Pancreas (tissue), 10 donors: ENCODE measurements around the gene MYPN. TPM values are rescaled to one million over a fixed set of nuclear protein-coding genes. Genes with fewer than 3 reads are reported as not detected.

Experiments used
- ATAC-seq, 4 donors: fragments of 200-7000 bp; cut with Tn5 transposase; one replicate each; pipeline versions ENCODE4 v1.8.0 to v1.9.1; 2020; ENCODE audit warnings: mild to moderate bottlenecking in 4 of 4, moderate library complexity in 4 of 4
- DNase-seq, 6 donors: peaks; one replicate each; pipeline ENCODE4 v3.0.0-alpha.2; 2020
- FAIRE-seq: peaks from 2 replicates; lab custom pipeline; 2012; peaks lifted over from hg19 to GRCh38; lab: Jason Lieb, UNC
- H3K27ac ChIP-seq, 4 donors: fragments of 200-600 bp; sonication (generic); 1 replicate in 3 of 4; 2 replicates in 1 of 4; pipeline versions ENCODE4 v1.5.0 to v1.8.0; 2020
- H3K27me3 ChIP-seq, 4 donors: fragments of 200-600 bp; one replicate each; pipeline ENCODE4 v1.8.0; 2021
- H3K36me3 ChIP-seq, 3 donors: fragments of 200-600 bp; sonication (generic) in 1 of 3; one replicate each; pipeline versions ENCODE4 v1.5.0 to v1.8.0; 2020 to 2021
- H3K4me1 ChIP-seq, 3 donors: fragments of 200-600 bp; one replicate each; pipeline ENCODE4 v1.8.0; 2021
- H3K4me3 ChIP-seq, 4 donors: fragments of 200-600 bp; sonication (generic) in 2 of 4; one replicate each; pipeline versions ENCODE4 v1.5.0 to v1.8.0; 2020 to 2021
- H3K9me3 ChIP-seq, 4 donors: fragments of 200-600 bp; one replicate each; pipeline ENCODE4 v1.8.0; 2021
- CTCF ChIP-seq, 4 donors: fragments of 200-600 bp; sonication (generic) in 3 of 4; IDR thresholded peaks; one replicate each; pipeline versions ENCODE4 v1.5.0 to v1.8.0; 2021; ENCODE audit warnings: antibody characterized with exemption in 4 of 4
- WGBS, 2 donors: extraction: QIAGEN DNeasy Blood & Tissue Kit; methylation state at CpG; one replicate each; pipeline ENCODE4 v1.1.7; 2013; 5-methylcytosine and 5-hydroxymethylcytosine counted together
- intact Hi-C, 3 donors: fragments of 100-400 bp; cut with DNase I; formaldehyde crosslinking; loops; one replicate each; pipeline versions ENCODE4 v1.11.1 to v1.14.2; 2022
- polyA plus RNA-seq, 2 donors: library from polyadenylated mRNA; stranded (reverse); fragments of 200-250 nt; gene quantifications; one replicate each; pipeline ENCODE4 v1.2.3, GENCODE V29; 2013
- total RNA-seq, 6 donors: library from RNA; stranded (reverse); fragmentation: NEBNext Ultra II Directional in 4 of 6; extraction: Animal tissue kit (Norgen Biotek cat#: 25700) in 4 of 6; gene quantifications; one replicate each; pipeline versions ENCODE4 v1.2.1 to v1.2.4, GENCODE V29; 2021 to 2023
- donor health status: healthy with polysubstance abuse.
- donor health status: DM: no; HTN: no; CAD: no; lungs with moderate emphysema.
- donor health status: DM: no; HTN: no; CAD: no.
- donor health status: control.
- donor health status: control.
- donor health status: Bipolar disorder and iron deficiency.
- donor health status: DM: yes; HTN: yes; CAD: no.
- donor health status: DM: no; HTN: no; CAD: no.
- donor health status: DM: no; HTN: no; CAD: no.
- donor health status: DM: yes; HTN: yes; CAD: no.

The MYPN gene
- total and polyA plus RNA-seq, 8 donors, result 0.16 to 0.83 (median 0.37) TPM

DNA sequence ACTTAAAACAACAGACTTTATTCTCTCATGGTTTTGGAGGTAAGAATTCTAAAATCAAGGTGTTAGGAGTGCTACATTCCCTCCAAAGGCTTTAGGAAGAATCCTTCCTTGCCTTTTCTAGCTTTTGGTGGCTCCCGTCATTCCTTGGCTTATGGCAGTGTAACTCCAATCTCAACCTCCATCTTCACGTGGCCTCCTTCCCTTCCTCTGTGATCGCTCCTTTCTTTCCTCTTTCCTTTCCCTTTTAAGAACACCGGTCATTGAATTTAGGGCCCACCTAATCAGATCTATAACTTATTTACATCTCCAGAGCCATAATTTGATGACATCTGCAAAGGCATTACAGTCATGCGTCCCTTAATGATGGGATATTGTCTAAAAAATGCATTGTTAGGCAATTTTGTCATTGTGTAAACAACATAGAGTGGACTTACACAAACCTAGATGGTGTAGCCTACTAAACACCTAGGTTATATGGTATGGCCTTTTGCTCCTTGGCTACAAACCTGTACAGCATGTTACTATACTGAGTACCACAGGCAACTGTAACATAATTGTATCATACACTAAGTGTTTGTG is 28.3 kb upstream of the MYPN start:
- no peak for ATAC-seq
- H3K27ac ChIP-seq, result no peak overlapping the region
- intact Hi-C loops, result loop anchor here in 1 of 3 donors (5.0 kb wide), 1 partner anchor 76 kb away; no protein-coding TSS in a partner anchor
- H3K36me3 ChIP-seq, result no peaks in the 10 kb centered on the region
- 86 to 90% methylated on average over 5 of the region's 5 CpGs for WGBS, 2 donors
- no peak for TF ChIP-seq CTCF (IDR thresholded peaks at IDR 0.05)
- no peaks in the 10 kb centered on the region for H3K9me3 ChIP-seq
- H3K27me3 ChIP-seq, result no peaks in the 10 kb centered on the region
- FAIRE-seq, result no peak
- H3K4me1 ChIP-seq, result peaks cover 0 to 4% (median 0%) of the 10 kb centered on the region in 3 donors
- no peak overlapping the region for H3K4me3 ChIP-seq
- no peak for DNase-seq

- ATAC-seq (no peak), DNase-seq (no peak), FAIRE-seq (no peak)
- Histone ChIP-seq H3K4me3 (no peak overlapping the region), H3K4me1 (peaks cover 0 to 4% (median 0%) of the 10 kb centered on the region in 3 donors), H3K27ac (no peak overlapping the region), H3K27me3 (no peaks in the 10 kb centered on the region), H3K9me3 (no peaks in the 10 kb centered on the region), H3K36me3 (no peaks in the 10 kb centered on the region)
- WGBS, 2 donors, result 82 to 84% methylated on average over 6 of the region's 6 CpGs
- TF ChIP-seq CTCF (IDR thresholded peaks at IDR 0.05), result no peak
- intact Hi-C loops, result loop anchor here in 1 of 3 donors (5.0 kb wide), 1 partner anchor 75 kb away; no protein-coding TSS in a partner anchor
Observed at GRCh38 chr10:68081916-68082315, 27.4 kb upstream of the MYPN start.

GRCh38 chr10:68082872-68083271 is 26.4 kb upstream of the MYPN start:
- DNase-seq (no peak), ATAC-seq (peak in 3 of 4 donors; percentile 62 to 71 (median 63)), FAIRE-seq (peak; percentile 80)
- no peaks in the 10 kb centered on the region for H3K36me3 ChIP-seq
- no peaks in the 10 kb centered on the region for H3K27me3 ChIP-seq
- H3K4me3 ChIP-seq, result no peak overlapping the region
- intact Hi-C loops, result loop anchor here in 1 of 3 donors (5.0 kb wide), 1 partner anchor 74 kb away; no protein-coding TSS in a partner anchor
- no peaks in the 10 kb centered on the region for H3K9me3 ChIP-seq
- WGBS, 2 donors, result 25 to 34% methylated on average over 1 of the region's 1 CpG
- no peak overlapping the region for H3K27ac ChIP-seq
- TF ChIP-seq CTCF (IDR thresholded peaks at IDR 0.05), result peak in 1 of 4 donors; percentile 19
- H3K4me1 ChIP-seq, result peaks cover 0 to 4% (median 0%) of the 10 kb centered on the region in 3 donors

DNA sequence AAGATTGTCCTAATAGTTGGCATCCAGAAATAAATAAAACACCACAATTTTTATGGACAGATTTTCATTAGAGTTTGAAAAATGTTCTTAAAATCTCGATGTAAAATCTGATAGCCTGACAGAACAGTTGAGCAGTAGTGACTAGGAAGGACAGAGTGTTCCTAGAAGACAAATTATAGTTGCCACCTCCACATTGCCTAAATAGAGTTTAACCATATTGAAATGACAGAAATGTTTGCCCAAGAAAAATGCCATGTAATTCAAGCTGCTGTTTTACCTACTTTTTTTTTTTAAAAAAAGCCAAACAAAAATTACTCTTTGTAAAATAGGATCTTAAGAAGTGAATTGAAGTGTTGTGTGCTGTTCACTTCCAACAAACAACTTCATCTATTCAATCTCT is 25.3 kb upstream of the MYPN start:
- no peak for TF ChIP-seq CTCF (IDR thresholded peaks at IDR 0.05)
- no peak for FAIRE-seq
- 16 to 20% methylated on average over 1 of the region's 1 CpG for WGBS, 2 donors

DNA sequence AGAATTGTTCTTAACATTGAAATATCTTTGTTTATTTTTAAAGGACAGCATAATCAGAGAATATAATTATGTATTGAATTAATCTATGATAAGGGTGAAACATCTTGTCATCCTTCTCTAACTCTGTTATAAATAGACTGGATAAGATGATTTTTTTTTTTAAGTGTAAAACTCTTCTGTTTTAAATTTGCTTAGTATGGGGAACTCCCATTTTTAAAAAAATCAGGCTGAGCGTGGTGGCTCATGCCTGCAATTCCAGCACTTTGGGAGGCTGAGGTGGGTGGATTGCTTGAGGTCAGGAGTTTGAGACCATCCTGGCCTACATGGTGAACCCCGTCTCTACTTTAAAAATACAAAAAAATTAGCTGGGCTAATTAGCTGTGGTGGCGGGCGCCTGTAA is 24.8 kb upstream of the MYPN start:
- Histone ChIP-seq H3K4me1 (peaks cover 0 to 4% (median 0%) of the 10 kb centered on the region in 3 donors), H3K4me3 (no peak overlapping the region), H3K9me3 (no peaks in the 10 kb centered on the region), H3K27me3 (no peaks in the 10 kb centered on the region), H3K36me3 (no peaks in the 10 kb centered on the region), H3K27ac (no peak overlapping the region)
- WGBS, 2 donors, result 91 to 93% methylated on average over 4 of the region's 4 CpGs
- no peak for FAIRE-seq
- ATAC-seq, result no peak
- no peak for DNase-seq
- TF ChIP-seq CTCF (IDR thresholded peaks at IDR 0.05), result no peak
- intact Hi-C loops, result loop anchor here in 1 of 3 donors (5.0 kb wide), 1 partner anchor 73 kb away; no protein-coding TSS in a partner anchor

More for the DNA sequence above, 25.3 kb upstream of the MYPN start:
- Histone ChIP-seq H3K27ac (no peak overlapping the region), H3K27me3 (no peaks in the 10 kb centered on the region), H3K36me3 (no peaks in the 10 kb centered on the region), H3K4me1 (peaks cover 0 to 4% (median 0%) of the 10 kb centered on the region in 3 donors), H3K4me3 (no peak overlapping the region), H3K9me3 (no peaks in the 10 kb centered on the region)
- intact Hi-C loops, result loop anchor here in 1 of 3 donors (5.0 kb wide), 1 partner anchor 73 kb away; no protein-coding TSS in a partner anchor
- no peak for ATAC-seq
- DNase-seq, result no peak
